A549 treated with DMSO at 1 μM for 4 hours (cell line): ENCODE results near the gene RAD51AP2. TPM values are rescaled to one million over a fixed set of nuclear protein-coding genes. Genes with fewer than 3 reads are reported as not detected.

Experiments
- total RNA-seq: library from RNA; stranded (reverse); fragments of 200-300 nt; extraction: Qiagen RNA extraction; gene quantifications from 5 replicates; pipeline ENCODE4 v1.2.3, GENCODE V29; 2022; ENCODE audit warnings: low read depth

Gene RAD51AP2
- not detected in 5 replicates for total RNA-seq

GRCh38 chr2:17518212-17519154 lies at the start of gene RAD51AP2:
Gene RAD51AP2, minus strand, starts transcription at chr2:17518440. Its CDS starts 25 bp downstream, at chr2:17518415.

GRCh38 chr2:17540093-17540812 lies 22.0 kb upstream of the RAD51AP2 start, which contains the start of gene VSNL1:
Gene VSNL1, plus strand, starts transcription at chr2:17540696. Its CDS starts 51,379 bp downstream, at chr2:17592075.

Other genes starting within 250 kb of the RAD51AP2 start
- not detected in 5 replicates for gene VSNL1, start 22.3 kb upstream of the RAD51AP2 start, total RNA-seq
- gene SMC6, start 235.4 kb upstream of the RAD51AP2 start, total RNA-seq: 26.0 to 35.6 TPM (median 31.6 TPM) in 5 replicates
- gene GEN1, start 235.7 kb upstream of the RAD51AP2 start, total RNA-seq: 11.4 to 16.4 TPM (median 14.5 TPM) in 5 replicates